ENCODE measurements around the gene TPRG1. TPM values are rescaled to one million over a fixed set of nuclear protein-coding genes. Genes with fewer than 3 reads are reported as not detected.

TPRG1 gene
- total and polyA plus RNA-seq, 2 of the 8 experiments (the other 6 are each of a cell fraction or from before 2014, with no cell fraction given) = 0.37 to 0.47 TPM

- no peak overlapping the region for H2BK20ac ChIP-seq (ENCODE audit: low read length)
- no peak overlapping the region for H4K5ac ChIP-seq (ENCODE audit: insufficient read length, low read depth, low read length)
- H3K79me2 ChIP-seq (ENCODE audit: control insufficient read depth in 1 of 2, insufficient read depth in 2 of 2, low read length in 2 of 2) = no peaks in the 10 kb centered on the region
- H3K9ac ChIP-seq (replicated peaks in 1 of 4; ENCODE audit: extremely low read depth in 1 of 4, low read depth in 3 of 4, low read length in 3 of 4) = no peak overlapping the region
- H4K91ac ChIP-seq (replicated peaks; ENCODE audit: insufficient read length, low read length) = no peak overlapping the region
- no peaks in the 10 kb centered on the region for H3K9me3 ChIP-seq (ENCODE audit: insufficient read depth in 2 of 2, low read depth in 1 of 2, low read length in 1 of 2)
- no peak overlapping the region for H4K8ac ChIP-seq (ENCODE audit: extremely low read depth, insufficient read depth, low read length)
- no peak overlapping the region for H2BK120ac ChIP-seq (replicated peaks; ENCODE audit: low read depth, low read length)
- H3K27ac ChIP-seq (ENCODE audit: low read depth, low read length) = no peak overlapping the region
- no peak overlapping the region for H3K56ac ChIP-seq (replicated peaks; ENCODE audit: insufficient read length, low read depth, low read length)
- no peak overlapping the region for H2BK15ac ChIP-seq (ENCODE audit: low read length)
- POLR2A ChIA-PET (ENCODE audit: partially characterized antibody) = no interaction called here
- no peak overlapping the region for H3K23ac ChIP-seq (ENCODE audit: insufficient read length)
- H3K4me3 ChIP-seq (ENCODE audit: extremely low read depth in 1 of 4, insufficient read depth in 2 of 4, low read depth in 3 of 4, low read length in 4 of 4) = no peak overlapping the region
- H3K4me2 ChIP-seq (ENCODE audit: insufficient read depth in 1 of 2, low read depth in 2 of 2, low read length in 2 of 2) = no peak overlapping the region
- FAIRE-seq (no peak), DNase-seq (ENCODE audit: low read depth in 1 of 2, low spot score in 2 of 2) (no peak)
- H2BK12ac ChIP-seq (ENCODE audit: low read depth, low read length) = no peak overlapping the region
- H2AK5ac ChIP-seq (ENCODE audit: low read depth, low read length) = no peak overlapping the region
- H2AFZ ChIP-seq (ENCODE audit: low read length) = no peak overlapping the region
- H3K14ac ChIP-seq (ENCODE audit: insufficient read length) = no peak overlapping the region
- H4K20me1 ChIP-seq (replicated peaks in 1 of 2; ENCODE audit: control insufficient read depth in 1 of 2, insufficient read depth in 2 of 2, low read length in 2 of 2) = no peaks in the 10 kb centered on the region
- no peak overlapping the region for H3K18ac ChIP-seq (ENCODE audit: extremely low read depth, low read length)
- no peak overlapping the region for H3K4ac ChIP-seq (replicated peaks; ENCODE audit: insufficient read length, low read depth, low read length)
- no peaks in the 10 kb centered on the region for H3K79me1 ChIP-seq (ENCODE audit: low read depth, low read length)
- no peaks in the 10 kb centered on the region for H3K36me3 ChIP-seq (ENCODE audit: control insufficient read depth in 2 of 4, insufficient read depth in 4 of 4, low read length in 3 of 4)
- CTCF ChIA-PET (ENCODE audit: partially characterized antibody) = interaction anchor here (0.6 to 4.3 kb wide), 22 partner anchors 8 to 691 kb away, joined by 3 to 17 read pairs (median 4); no protein-coding TSS in a partner anchor
- no peaks in the 10 kb centered on the region for H3K4me1 ChIP-seq (replicated peaks in 1 of 4; ENCODE audit: control insufficient read depth in 3 of 4, insufficient read depth in 4 of 4, low read length in 3 of 4)
- WGBS, 2 experiments (ENCODE audit: extremely low coverage in 1 of 2, insufficient coverage in 1 of 2, insufficient read length in 1 of 2, insufficient replicate concordance in 2 of 2, low coverage in 1 of 2, low lambda C conversion rate in 2 of 2, missing lambda C conversion rate in 1 of 2) = 89% methylated on average over 3 of the region's 3 CpGs; no CpG with 5 or more reads in 1 of the 2 experiments
- no peaks in the 10 kb centered on the region for H3K27me3 ChIP-seq (replicated peaks in 1 of 4; ENCODE audit: control insufficient read depth in 3 of 4, extremely low read depth in 1 of 4, insufficient read depth in 3 of 4, low read length in 3 of 4)
- H2BK5ac ChIP-seq (ENCODE audit: low read depth, low read length) = no peak overlapping the region
- H3K23me2 ChIP-seq (ENCODE audit: low read depth, low read length) = no peaks in the 10 kb centered on the region
- no peak for TF ChIP-seq SP2 (IDR thresholded peaks at IDR 0.05; ENCODE audit: low read length)
- TF ChIP-seq SP1 (IDR thresholded peaks at IDR 0.05; ENCODE audit: low read depth, low read length) = no peak
- TF ChIP-seq, protein P1, sequence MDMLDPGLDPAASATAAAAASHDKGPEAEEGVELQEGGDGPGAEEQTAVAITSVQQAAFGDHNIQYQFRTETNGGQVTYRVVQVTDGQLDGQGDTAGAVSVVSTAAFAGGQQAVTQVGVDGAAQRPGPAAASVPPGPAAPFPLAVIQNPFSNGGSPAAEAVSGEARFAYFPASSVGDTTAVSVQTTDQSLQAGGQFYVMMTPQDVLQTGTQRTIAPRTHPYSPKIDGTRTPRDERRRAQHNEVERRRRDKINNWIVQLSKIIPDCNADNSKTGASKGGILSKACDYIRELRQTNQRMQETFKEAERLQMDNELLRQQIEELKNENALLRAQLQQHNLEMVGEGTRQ (IDR thresholded peaks at IDR 0.05; ENCODE audit: low read length) = no peak
- TF ChIP-seq, protein P2, sequence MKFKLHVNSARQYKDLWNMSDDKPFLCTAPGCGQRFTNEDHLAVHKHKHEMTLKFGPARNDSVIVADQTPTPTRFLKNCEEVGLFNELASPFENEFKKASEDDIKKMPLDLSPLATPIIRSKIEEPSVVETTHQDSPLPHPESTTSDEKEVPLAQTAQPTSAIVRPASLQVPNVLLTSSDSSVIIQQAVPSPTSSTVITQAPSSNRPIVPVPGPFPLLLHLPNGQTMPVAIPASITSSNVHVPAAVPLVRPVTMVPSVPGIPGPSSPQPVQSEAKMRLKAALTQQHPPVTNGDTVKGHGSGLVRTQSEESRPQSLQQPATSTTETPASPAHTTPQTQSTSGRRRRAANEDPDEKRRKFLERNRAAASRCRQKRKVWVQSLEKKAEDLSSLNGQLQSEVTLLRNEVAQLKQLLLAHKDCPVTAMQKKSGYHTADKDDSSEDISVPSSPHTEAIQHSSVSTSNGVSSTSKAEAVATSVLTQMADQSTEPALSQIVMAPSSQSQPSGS (IDR thresholded peaks at IDR 0.05; ENCODE audit: low read length) = no peak
- no peak for TF ChIP-seq TCF12 (IDR thresholded peaks at IDR 0.05; ENCODE audit: low read depth, low read length)
- TF ChIP-seq EZH2 (IDR thresholded peaks at IDR 0.05; ENCODE audit: low read depth, low read length, severe bottlenecking) = no peak
- TF ChIP-seq HDAC6 (IDR thresholded peaks at IDR 0.05; ENCODE audit: low read depth, low read length) = no peak
- no peak for TF ChIP-seq FOSL1 (IDR thresholded peaks at IDR 0.05; ENCODE audit: insufficient read depth, low read depth, low read length)
- TF ChIP-seq EP300 (IDR thresholded peaks at IDR 0.05; ENCODE audit: borderline replicate concordance in 1 of 2, low read depth in 2 of 2, low read length in 2 of 2) = no peak
- TF ChIP-seq SIRT6 (IDR thresholded peaks at IDR 0.05; ENCODE audit: low read length) = no peak
- TF ChIP-seq NRF1 (IDR thresholded peaks at IDR 0.05; ENCODE audit: low read depth, low read length) = no peak
- TF ChIP-seq SP4 (IDR thresholded peaks at IDR 0.05; ENCODE audit: low read length) = no peak
- TF ChIP-seq EGR1 (IDR thresholded peaks at IDR 0.05; ENCODE audit: borderline replicate concordance, low read depth, low read length) = no peak
Observed at GRCh38 chr3:189269365-189269764, 97.6 kb downstream of the TPRG1 start.

Measured in H1 (cell line).